Neural crest cell (in vitro differentiated cells): ENCODE results near the gene RUNX3. TPM values are rescaled to one million over a fixed set of nuclear protein-coding genes. Genes with fewer than 3 reads are reported as not detected.
A peak's percentile ranks its signal among the peaks of the same experiment; 100 is the strongest.
"Not testable (repeated sequence)": the region's sequence is repeated elsewhere in the genome, so short reads cannot be mapped to it uniquely, and the experiment has no call there.

Experiments used
- DNase-seq: peaks from one replicate; pipeline ENCODE4 v3.0.0; 2021; ENCODE audit warnings: low read depth, mixed read lengths, low spot score
- H3K27ac Mint-ChIP-seq: one replicate; pipeline ENCODE4 v1.8.0; 2021; ENCODE audit warnings: mild to moderate bottlenecking, mixed read lengths; ENCODE audit not compliant: unreplicated experiment
- H3K27me3 Mint-ChIP-seq: 2 replicates; pipeline ENCODE4 v1.8.0; 2021; ENCODE audit warnings: low read depth, mild to moderate bottlenecking, mixed read lengths
- H3K36me3 Mint-ChIP-seq: 2 replicates; pipeline ENCODE4 v1.8.0; 2021; ENCODE audit warnings: low read depth, mild to moderate bottlenecking, mixed read lengths
- H3K4me1 Mint-ChIP-seq: 2 replicates; pipeline ENCODE4 v1.8.0; 2021; ENCODE audit warnings: mixed read lengths
- H3K4me3 Mint-ChIP-seq: one replicate; pipeline ENCODE4 v1.8.0; 2021; ENCODE audit warnings: mild to moderate bottlenecking, mixed read lengths
- H3K9me3 Mint-ChIP-seq: 2 replicates; pipeline ENCODE4 v1.8.0; 2021; ENCODE audit warnings: mixed read lengths
- total RNA-seq: library from RNA; stranded (reverse); gene quantifications from 2 replicates; pipeline ENCODE4 v1.2.1, GENCODE V29; 2021
- TF ChIP-seq, protein P1 (sequence below): fragments of 200-600 bp; sonication (generic); conservative IDR thresholded peaks from 2 replicates; pipeline ENCODE4 v1.5.0; 2021; ENCODE audit warnings: antibody characterized with exemption, mild to moderate bottlenecking

The RUNX3 gene
- total RNA-seq, 1 donor from 2014 or later = 0.16 TPM

DNA sequence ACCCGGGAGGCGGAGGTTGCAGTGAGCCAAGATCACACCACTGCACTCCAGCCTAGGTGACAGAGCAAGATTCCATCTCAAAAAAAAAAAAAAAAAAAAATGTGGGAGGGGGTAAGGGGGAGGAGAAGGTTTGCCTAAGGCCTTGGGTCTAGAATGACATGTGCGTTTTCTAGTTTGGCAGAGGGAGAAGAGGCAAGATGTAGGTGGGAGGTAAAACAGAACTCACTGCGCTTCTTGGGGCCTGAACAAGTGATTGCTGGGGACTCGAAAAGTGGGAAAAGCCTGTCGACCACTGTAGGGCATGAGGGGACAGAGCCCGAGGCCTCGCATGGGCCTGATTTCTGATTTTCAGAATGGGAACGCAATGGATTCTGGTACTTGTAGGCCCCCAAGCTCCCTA is 19.9 kb downstream of the RUNX3 start:
- Mint-ChIP-seq H3K27me3 (peaks cover 1% of the 10 kb centered on the region), H3K27ac (no peak overlapping the region), H3K9me3 (peaks cover 8% of the 10 kb centered on the region), H3K4me1 (peaks cover 23% of the 10 kb centered on the region), H3K4me3 (no peak overlapping the region), H3K36me3 (peaks cover 4% of the 10 kb centered on the region)
- DNase-seq = no peak
- TF ChIP-seq, protein P1, sequence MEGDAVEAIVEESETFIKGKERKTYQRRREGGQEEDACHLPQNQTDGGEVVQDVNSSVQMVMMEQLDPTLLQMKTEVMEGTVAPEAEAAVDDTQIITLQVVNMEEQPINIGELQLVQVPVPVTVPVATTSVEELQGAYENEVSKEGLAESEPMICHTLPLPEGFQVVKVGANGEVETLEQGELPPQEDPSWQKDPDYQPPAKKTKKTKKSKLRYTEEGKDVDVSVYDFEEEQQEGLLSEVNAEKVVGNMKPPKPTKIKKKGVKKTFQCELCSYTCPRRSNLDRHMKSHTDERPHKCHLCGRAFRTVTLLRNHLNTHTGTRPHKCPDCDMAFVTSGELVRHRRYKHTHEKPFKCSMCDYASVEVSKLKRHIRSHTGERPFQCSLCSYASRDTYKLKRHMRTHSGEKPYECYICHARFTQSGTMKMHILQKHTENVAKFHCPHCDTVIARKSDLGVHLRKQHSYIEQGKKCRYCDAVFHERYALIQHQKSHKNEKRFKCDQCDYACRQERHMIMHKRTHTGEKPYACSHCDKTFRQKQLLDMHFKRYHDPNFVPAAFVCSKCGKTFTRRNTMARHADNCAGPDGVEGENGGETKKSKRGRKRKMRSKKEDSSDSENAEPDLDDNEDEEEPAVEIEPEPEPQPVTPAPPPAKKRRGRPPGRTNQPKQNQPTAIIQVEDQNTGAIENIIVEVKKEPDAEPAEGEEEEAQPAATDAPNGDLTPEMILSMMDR = no peak

DNA sequence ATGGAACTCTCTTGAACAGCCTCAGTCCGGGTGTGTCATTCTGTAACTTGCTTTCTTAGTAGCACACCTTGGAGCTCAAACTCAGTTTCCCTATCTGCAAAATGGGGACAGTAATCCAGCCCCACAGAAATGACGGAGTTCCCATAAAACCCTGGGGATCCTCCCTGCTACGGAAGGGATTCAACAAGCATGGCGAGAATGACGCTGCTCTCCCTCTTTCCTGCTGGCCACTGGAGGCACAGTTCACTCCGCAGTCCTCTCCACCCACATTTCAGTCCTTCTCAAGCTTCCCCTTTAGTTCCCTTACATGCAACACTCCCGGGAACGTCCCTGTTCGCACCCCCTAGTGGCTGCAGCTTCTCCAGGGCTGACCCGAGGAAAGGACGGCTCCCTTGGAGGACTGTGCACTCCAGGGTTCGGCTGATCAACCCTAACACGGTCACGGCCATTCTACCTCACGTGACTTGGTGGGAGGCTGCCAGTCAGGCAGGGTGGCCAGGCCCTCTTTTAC is 20.6 kb downstream of the RUNX3 start:
- Mint-ChIP-seq H3K27me3 (no peaks in the 10 kb centered on the region), H3K9me3 (peaks cover 8% of the 10 kb centered on the region), H3K36me3 (peaks cover 4% of the 10 kb centered on the region), H3K4me3 (no peak overlapping the region), H3K27ac (no peak overlapping the region), H3K4me1 (peaks cover 19% of the 10 kb centered on the region)
- TF ChIP-seq, protein P1 = peak; percentile 56
- peak; percentile 60 for DNase-seq

DNA sequence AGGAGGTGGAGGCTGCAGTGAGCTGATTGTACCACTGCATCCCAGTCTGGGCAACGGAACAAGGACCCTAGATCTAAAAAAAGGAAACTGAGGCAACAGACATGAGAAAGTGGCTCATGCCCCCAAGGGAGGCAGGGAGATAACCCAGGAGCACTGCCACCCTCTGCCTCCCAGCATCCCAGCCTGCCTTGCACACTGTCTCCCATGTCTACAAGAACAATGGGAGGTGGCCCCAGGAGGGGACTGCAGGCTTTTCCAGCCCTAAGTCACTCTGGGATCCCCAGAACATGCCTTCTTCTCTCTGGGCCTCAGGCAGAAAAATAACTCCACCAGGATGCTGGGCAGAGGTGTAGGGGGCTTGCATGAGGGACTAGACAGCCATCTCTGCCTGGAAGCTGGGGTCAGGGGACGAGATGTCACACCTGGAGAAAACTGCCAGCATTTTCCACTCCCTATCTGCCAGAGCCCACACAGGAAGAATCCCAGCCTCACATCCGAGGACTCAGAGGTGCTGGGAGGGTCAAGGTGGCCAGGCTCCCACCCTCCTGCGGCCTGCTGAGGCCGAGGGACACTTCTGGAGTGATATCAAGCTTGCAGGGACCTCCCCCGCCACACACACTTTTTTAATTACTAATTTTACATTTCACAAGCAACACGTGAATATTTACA is 21.4 kb downstream of the RUNX3 start:
- H3K36me3 Mint-ChIP-seq = peaks cover 4% of the 10 kb centered on the region
- peaks cover 8% of the 10 kb centered on the region for H3K9me3 Mint-ChIP-seq
- DNase-seq = no peak
- TF ChIP-seq, protein P1 = no peak
- no peak overlapping the region for H3K27ac Mint-ChIP-seq
- peaks cover 19% of the 10 kb centered on the region for H3K4me1 Mint-ChIP-seq
- H3K4me3 Mint-ChIP-seq = no peak overlapping the region
- H3K27me3 Mint-ChIP-seq = no peaks in the 10 kb centered on the region

DNA sequence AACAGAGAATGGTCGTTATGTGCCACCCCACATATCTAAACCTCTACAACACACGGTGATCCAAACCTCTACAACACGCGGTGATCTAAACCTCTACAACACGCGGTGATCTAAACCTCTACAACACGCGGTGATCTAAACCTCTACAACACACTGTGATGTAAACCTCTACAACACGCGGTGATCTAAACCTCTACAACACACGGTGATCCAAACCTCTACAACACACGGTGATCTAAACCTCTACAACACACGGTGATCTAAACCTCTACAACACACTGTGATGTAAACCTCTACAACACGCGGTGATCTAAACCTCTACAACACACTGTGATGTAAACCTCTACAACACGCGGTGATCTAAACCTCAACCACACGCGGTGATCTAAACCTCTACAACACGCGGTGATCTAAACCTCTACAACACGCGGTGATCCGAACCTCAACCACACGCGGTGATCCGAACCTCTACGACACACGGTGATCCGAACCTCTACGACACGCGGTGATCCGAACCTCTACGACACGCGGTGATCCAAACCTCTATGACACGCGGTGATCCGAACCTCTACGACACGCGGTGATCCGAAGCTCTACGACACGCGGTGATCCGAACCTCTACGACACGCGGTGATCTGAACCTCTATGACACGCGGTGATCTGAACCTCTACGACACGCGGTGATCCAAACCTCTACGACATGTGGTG is 22.3 kb downstream of the RUNX3 start:
- peaks cover 19% of the 10 kb centered on the region for H3K4me1 Mint-ChIP-seq
- H3K27ac Mint-ChIP-seq, DNase-seq, H3K36me3 Mint-ChIP-seq, H3K9me3 Mint-ChIP-seq, H3K4me3 Mint-ChIP-seq, H3K27me3 Mint-ChIP-seq: not testable (repeated sequence)

DNA sequence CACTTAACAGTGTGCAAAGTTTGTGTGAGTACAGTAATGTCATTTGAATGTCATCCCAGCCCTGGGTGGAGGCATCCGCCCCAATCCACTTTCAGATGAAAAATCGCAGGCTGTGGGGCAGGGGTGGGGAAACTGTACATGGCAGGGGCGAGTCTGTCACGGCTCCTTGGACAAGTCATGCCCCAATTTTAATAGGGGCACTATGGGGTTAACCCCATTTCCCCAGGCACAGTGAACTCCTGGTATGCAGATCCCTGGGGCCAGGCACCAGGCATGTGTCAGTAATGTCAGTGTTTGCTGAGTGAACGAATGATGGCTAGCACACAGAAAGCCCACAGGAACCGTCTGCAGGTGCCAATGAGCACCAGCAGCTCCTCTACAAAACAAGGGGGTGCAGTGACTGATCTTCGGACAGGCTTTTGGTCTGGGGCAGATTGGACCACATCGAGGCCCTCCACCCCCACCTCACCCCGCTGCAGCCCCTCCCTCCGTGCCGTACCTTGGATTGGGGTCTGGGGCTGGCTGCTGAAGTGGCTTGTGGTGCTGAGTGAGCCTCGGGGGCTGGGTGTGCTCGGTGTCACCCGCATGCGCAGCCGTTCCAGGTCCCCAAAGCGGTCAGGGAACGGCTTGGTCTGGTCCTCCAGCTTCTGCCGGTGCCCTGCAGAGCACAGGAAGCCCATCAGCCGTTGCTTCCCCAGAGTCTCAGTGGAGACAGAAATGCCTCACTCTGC is 23.2 kb downstream of the RUNX3 start:
- H3K27ac Mint-ChIP-seq = no peak overlapping the region

More for the DNA sequence above, 23.2 kb downstream of the RUNX3 start:
- no peak for DNase-seq
- TF ChIP-seq, protein P1 = no peak
- Mint-ChIP-seq H3K4me3 (no peak overlapping the region), H3K36me3 (peaks cover 4% of the 10 kb centered on the region), H3K9me3 (peaks cover 8% of the 10 kb centered on the region), H3K4me1 (peaks cover 12% of the 10 kb centered on the region), H3K27me3 (no peaks in the 10 kb centered on the region)
